GM23338 (cell line): ENCODE measurements around the gene APOL6.

Source experiments
- CREB1 ChIP-seq: fragments of 250-450 bp; sonication (Bioruptor Pico); IDR thresholded peaks from 2 replicates; pipeline ENCODE4 v1.5.0; 2020; ENCODE audit warnings: low read depth, mild to moderate bottlenecking, moderate library complexity
- EZH2 ChIP-seq: fragments of 200-600 bp; sonication (generic); IDR thresholded peaks from one replicate; pipeline ENCODE4 v1.8.0; 2017; ENCODE audit warnings: antibody characterized with exemption, mild to moderate bottlenecking, low read depth; ENCODE audit not compliant: unreplicated experiment
- EZH2phosphoT487 ChIP-seq: fragments of 200-600 bp; sonication (generic); IDR thresholded peaks from one replicate; pipeline ENCODE4 v1.8.1; 2018; ENCODE audit warnings: antibody characterized with exemption; ENCODE audit not compliant: unreplicated experiment
- JUNB ChIP-seq: IDR thresholded peaks from one replicate; pipeline ENCODE4 v1.6.1; 2016; ENCODE audit warnings: antibody characterized with exemption; ENCODE audit not compliant: unreplicated experiment
- NANOG ChIP-seq: IDR thresholded peaks from 2 replicates; pipeline ENCODE4 v1.6.1; 2016; ENCODE audit warnings: antibody characterized with exemption, borderline replicate concordance
- POLR2AphosphoS5 ChIP-seq: IDR thresholded peaks from 2 replicates; pipeline ENCODE4 v1.6.1; 2016; ENCODE audit warnings: antibody characterized with exemption, low read depth
- STAT1 ChIP-seq: IDR thresholded peaks from one replicate; pipeline ENCODE4 v1.6.1; 2016; ENCODE audit warnings: antibody characterized with exemption; ENCODE audit not compliant: unreplicated experiment
- ZNF114 ChIP-seq: fragments of 250-450 bp; sonication (Bioruptor Pico); IDR thresholded peaks from 2 replicates; pipeline ENCODE4 v1.5.0; 2020; ENCODE audit warnings: mild to moderate bottlenecking, moderate library complexity
- ZNF331 ChIP-seq: fragments of 250-450 bp; sonication (Bioruptor Pico); IDR thresholded peaks from 2 replicates; pipeline ENCODE4 v1.5.0; 2020; ENCODE audit warnings: low read depth, mild to moderate bottlenecking, moderate library complexity
- TF ChIP-seq, protein P1 (sequence below), 2 experiments: fragments of 200-600 bp in 1 of 2; sonication (generic) in 1 of 2; conservative IDR thresholded peaks; 2 replicates each; pipeline versions ENCODE4 v1.5.1 to v1.6.1; 2016 to 2017; ENCODE audit warnings: antibody characterized with exemption in 2 of 2, low read depth in 2 of 2, mild to moderate bottlenecking in 2 of 2, moderate library complexity in 1 of 2
- TF ChIP-seq, protein P2 (sequence below): IDR thresholded peaks from 2 replicates; pipeline ENCODE4 v1.6.1; 2016; ENCODE audit warnings: antibody characterized with exemption
- TF ChIP-seq, protein P3 (sequence below): IDR thresholded peaks from one replicate; pipeline ENCODE4 v1.6.1; 2018; ENCODE audit warnings: antibody characterized with exemption; ENCODE audit not compliant: unreplicated experiment
- TF ChIP-seq, protein P4 (sequence below): fragments of 250-450 bp; sonication (Bioruptor Pico); IDR thresholded peaks from 2 replicates; pipeline ENCODE4 v1.5.0; 2020; ENCODE audit warnings: mild to moderate bottlenecking, moderate library complexity

DNA sequence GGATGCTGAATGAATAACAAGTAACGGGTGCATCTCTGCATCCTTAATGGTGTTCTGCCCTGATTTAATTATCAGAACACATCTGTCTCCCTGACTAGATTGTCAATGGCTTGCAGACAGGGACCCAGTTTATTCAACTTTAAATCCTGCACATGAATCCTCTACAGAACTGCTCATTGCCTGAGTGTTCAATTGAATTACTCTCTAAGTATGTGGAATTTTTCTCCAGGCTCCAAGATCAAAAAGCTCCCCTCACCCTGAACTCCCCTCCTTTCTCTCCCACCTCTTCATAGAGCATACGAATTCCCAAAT lies 42.9 kb upstream of the APOL6 start:
- TF ChIP-seq, protein P1, sequence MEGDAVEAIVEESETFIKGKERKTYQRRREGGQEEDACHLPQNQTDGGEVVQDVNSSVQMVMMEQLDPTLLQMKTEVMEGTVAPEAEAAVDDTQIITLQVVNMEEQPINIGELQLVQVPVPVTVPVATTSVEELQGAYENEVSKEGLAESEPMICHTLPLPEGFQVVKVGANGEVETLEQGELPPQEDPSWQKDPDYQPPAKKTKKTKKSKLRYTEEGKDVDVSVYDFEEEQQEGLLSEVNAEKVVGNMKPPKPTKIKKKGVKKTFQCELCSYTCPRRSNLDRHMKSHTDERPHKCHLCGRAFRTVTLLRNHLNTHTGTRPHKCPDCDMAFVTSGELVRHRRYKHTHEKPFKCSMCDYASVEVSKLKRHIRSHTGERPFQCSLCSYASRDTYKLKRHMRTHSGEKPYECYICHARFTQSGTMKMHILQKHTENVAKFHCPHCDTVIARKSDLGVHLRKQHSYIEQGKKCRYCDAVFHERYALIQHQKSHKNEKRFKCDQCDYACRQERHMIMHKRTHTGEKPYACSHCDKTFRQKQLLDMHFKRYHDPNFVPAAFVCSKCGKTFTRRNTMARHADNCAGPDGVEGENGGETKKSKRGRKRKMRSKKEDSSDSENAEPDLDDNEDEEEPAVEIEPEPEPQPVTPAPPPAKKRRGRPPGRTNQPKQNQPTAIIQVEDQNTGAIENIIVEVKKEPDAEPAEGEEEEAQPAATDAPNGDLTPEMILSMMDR (conservative IDR thresholded peaks at IDR 0.05; ENCODE audit: low read depth in 2 of 2), result no peak
- TF ChIP-seq EZH2 (no peak), EZH2phosphoT487 (no peak), POLR2AphosphoS5 (no peak), ZNF331 (CRISPR knock-in tag) (no peak), CREB1 (CRISPR knock-in tag) (no peak), JUNB (no peak), STAT1 (no peak), ZNF114 (CRISPR knock-in tag) (no peak), NANOG (no peak)
- TF ChIP-seq, protein P2, sequence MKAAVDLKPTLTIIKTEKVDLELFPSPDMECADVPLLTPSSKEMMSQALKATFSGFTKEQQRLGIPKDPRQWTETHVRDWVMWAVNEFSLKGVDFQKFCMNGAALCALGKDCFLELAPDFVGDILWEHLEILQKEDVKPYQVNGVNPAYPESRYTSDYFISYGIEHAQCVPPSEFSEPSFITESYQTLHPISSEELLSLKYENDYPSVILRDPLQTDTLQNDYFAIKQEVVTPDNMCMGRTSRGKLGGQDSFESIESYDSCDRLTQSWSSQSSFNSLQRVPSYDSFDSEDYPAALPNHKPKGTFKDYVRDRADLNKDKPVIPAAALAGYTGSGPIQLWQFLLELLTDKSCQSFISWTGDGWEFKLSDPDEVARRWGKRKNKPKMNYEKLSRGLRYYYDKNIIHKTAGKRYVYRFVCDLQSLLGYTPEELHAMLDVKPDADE, result no peak
- TF ChIP-seq, protein P3, sequence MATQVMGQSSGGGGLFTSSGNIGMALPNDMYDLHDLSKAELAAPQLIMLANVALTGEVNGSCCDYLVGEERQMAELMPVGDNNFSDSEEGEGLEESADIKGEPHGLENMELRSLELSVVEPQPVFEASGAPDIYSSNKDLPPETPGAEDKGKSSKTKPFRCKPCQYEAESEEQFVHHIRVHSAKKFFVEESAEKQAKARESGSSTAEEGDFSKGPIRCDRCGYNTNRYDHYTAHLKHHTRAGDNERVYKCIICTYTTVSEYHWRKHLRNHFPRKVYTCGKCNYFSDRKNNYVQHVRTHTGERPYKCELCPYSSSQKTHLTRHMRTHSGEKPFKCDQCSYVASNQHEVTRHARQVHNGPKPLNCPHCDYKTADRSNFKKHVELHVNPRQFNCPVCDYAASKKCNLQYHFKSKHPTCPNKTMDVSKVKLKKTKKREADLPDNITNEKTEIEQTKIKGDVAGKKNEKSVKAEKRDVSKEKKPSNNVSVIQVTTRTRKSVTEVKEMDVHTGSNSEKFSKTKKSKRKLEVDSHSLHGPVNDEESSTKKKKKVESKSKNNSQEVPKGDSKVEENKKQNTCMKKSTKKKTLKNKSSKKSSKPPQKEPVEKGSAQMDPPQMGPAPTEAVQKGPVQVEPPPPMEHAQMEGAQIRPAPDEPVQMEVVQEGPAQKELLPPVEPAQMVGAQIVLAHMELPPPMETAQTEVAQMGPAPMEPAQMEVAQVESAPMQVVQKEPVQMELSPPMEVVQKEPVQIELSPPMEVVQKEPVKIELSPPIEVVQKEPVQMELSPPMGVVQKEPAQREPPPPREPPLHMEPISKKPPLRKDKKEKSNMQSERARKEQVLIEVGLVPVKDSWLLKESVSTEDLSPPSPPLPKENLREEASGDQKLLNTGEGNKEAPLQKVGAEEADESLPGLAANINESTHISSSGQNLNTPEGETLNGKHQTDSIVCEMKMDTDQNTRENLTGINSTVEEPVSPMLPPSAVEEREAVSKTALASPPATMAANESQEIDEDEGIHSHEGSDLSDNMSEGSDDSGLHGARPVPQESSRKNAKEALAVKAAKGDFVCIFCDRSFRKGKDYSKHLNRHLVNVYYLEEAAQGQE, result no peak
- TF ChIP-seq, protein P4, sequence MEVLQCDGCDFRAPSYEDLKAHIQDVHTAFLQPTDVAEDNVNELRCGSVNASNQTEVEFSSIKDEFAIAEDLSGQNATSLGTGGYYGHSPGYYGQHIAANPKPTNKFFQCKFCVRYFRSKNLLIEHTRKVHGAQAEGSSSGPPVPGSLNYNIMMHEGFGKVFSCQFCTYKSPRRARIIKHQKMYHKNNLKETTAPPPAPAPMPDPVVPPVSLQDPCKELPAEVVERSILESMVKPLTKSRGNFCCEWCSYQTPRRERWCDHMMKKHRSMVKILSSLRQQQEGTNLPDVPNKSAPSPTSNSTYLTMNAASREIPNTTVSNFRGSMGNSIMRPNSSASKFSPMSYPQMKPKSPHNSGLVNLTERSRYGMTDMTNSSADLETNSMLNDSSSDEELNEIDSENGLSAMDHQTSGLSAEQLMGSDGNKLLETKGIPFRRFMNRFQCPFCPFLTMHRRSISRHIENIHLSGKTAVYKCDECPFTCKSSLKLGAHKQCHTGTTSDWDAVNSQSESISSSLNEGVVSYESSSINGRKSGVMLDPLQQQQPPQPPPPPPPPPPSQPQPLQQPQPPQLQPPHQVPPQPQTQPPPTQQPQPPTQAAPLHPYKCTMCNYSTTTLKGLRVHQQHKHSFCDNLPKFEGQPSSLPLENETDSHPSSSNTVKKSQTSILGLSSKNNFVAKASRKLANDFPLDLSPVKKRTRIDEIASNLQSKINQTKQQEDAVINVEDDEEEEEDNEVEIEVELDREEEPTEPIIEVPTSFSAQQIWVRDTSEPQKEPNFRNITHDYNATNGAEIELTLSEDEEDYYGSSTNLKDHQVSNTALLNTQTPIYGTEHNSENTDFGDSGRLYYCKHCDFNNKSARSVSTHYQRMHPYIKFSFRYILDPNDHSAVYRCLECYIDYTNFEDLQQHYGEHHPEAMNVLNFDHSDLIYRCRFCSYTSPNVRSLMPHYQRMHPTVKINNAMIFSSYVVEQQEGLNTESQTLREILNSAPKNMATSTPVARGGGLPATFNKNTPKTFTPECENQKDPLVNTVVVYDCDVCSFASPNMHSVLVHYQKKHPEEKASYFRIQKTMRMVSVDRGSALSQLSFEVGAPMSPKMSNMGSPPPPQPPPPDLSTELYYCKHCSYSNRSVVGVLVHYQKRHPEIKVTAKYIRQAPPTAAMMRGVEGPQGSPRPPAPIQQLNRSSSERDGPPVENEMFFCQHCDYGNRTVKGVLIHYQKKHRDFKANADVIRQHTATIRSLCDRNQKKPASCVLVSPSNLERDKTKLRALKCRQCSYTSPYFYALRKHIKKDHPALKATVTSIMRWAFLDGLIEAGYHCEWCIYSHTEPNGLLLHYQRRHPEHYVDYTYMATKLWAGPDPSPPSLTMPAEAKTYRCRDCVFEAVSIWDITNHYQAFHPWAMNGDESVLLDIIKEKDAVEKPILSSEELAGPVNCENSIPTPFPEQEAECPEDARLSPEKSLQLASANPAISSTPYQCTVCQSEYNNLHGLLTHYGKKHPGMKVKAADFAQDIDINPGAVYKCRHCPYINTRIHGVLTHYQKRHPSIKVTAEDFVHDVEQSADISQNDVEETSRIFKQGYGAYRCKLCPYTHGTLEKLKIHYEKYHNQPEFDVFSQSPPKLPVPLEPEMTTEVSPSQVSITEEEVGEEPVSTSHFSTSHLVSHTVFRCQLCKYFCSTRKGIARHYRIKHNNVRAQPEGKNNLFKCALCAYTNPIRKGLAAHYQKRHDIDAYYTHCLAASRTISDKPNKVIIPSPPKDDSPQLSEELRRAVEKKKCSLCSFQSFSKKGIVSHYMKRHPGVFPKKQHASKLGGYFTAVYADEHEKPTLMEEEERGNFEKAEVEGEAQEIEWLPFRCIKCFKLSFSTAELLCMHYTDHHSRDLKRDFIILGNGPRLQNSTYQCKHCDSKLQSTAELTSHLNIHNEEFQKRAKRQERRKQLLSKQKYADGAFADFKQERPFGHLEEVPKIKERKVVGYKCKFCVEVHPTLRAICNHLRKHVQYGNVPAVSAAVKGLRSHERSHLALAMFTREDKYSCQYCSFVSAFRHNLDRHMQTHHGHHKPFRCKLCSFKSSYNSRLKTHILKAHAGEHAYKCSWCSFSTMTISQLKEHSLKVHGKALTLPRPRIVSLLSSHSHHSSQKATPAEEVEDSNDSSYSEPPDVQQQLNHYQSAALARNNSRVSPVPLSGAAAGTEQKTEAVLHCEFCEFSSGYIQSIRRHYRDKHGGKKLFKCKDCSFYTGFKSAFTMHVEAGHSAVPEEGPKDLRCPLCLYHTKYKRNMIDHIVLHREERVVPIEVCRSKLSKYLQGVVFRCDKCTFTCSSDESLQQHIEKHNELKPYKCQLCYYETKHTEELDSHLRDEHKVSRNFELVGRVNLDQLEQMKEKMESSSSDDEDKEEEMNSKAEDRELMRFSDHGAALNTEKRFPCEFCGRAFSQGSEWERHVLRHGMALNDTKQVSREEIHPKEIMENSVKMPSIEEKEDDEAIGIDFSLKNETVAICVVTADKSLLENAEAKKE (CRISPR knock-in tag), result no peak
